K562 (cell line): ENCODE measurements around the gene PSAP. TPM values are rescaled to one million over a fixed set of nuclear protein-coding genes. Genes with fewer than 3 reads are reported as not detected.

Experiments
- CHCHD3 ChIP-seq: fragments of 250-450 bp; sonication (Bioruptor Pico); IDR thresholded peaks from 2 replicates; pipeline ENCODE4 v2.1.2; 2022; ENCODE audit warnings: mild to moderate bottlenecking
- CREB3L1 ChIP-seq: fragments of 450-650 bp; IDR thresholded peaks from 2 replicates; pipeline ENCODE4 v1.6.1; 2014; ENCODE audit warnings: low read depth, mild to moderate bottlenecking, moderate library complexity, borderline replicate concordance
- CTBP1 ChIP-seq: fragments of 450-650 bp; IDR thresholded peaks from 2 replicates; pipeline ENCODE4 v1.6.1; 2016; ENCODE audit warnings: borderline replicate concordance
- CXXC5 ChIP-seq: fragments of 250-450 bp; sonication (Bioruptor Pico); IDR thresholded peaks from 2 replicates; pipeline ENCODE4 v1.8.0; 2022; ENCODE audit warnings: inconsistent platforms, mild to moderate bottlenecking, moderate library complexity
- ETV1 ChIP-seq: fragments of 450-650 bp; conservative IDR thresholded peaks from 2 replicates; pipeline ENCODE4 v1.6.1; 2016; ENCODE audit warnings: missing genetic modification characterization, control low read depth, low read depth, missing compliant biosample characterization
- FOXJ3 ChIP-seq: sonication (generic); formaldehyde crosslinking; IDR thresholded peaks from 2 replicates; pipeline ENCODE4 v1.4.0; 2020; ENCODE audit warnings: mild to moderate bottlenecking, missing genetic modification reagents
- GATAD2A ChIP-seq: fragments of 450-650 bp; IDR thresholded peaks from 2 replicates; pipeline ENCODE4 v1.6.1; 2017
- KAT2B ChIP-seq: IDR thresholded peaks from one replicate; pipeline ENCODE4 v1.6.1; 2012; ENCODE audit warnings: low read depth, mild to moderate bottlenecking, control low read depth, inconsistent platforms, low read length, moderate library complexity
- KLF13 ChIP-seq: fragments of 450-650 bp; IDR thresholded peaks from 2 replicates; pipeline ENCODE4 v1.6.1; 2016; ENCODE audit warnings: missing genetic modification characterization, low read depth, mild to moderate bottlenecking, missing compliant biosample characterization, moderate library complexity, borderline replicate concordance
- MLLT1 ChIP-seq, 2 experiments: fragments of 450-650 bp; IDR thresholded peaks; 2 replicates each; pipeline ENCODE4 v1.6.1; 2016
- NR3C1 ChIP-seq: sonication (generic); formaldehyde crosslinking; IDR thresholded peaks from 2 replicates; pipeline ENCODE4 v1.8.1; 2022; ENCODE audit warnings: missing genetic modification reagents
- POLR2H ChIP-seq: IDR thresholded peaks from 2 replicates; pipeline ENCODE4 v1.6.1; 2016; ENCODE audit warnings: missing genetic modification characterization, low read depth, mild to moderate bottlenecking, control low read depth, missing compliant biosample characterization, moderate library complexity
- REST ChIP-seq, 2 experiments: fragments of 450-650 bp; formaldehyde crosslinking in 1 of 2; IDR thresholded peaks; 2 replicates each; pipeline versions ENCODE4 v1.4.0 to v1.6.1; 2014 to 2020; ENCODE audit warnings: mild to moderate bottlenecking in 2 of 2, borderline replicate concordance in 1 of 2, low read depth in 1 of 2
- SP1 ChIP-seq: sonication (generic); formaldehyde crosslinking; IDR thresholded peaks from 2 replicates; pipeline ENCODE4 v1.8.1; 2022; ENCODE audit warnings: mild to moderate bottlenecking, missing genetic modification reagents
- ZNF324 ChIP-seq: fragments of 250-450 bp; sonication (Bioruptor Pico); IDR thresholded peaks from 2 replicates; pipeline ENCODE4 v1.4.0; 2020; ENCODE audit warnings: mild to moderate bottlenecking
- ZNF395 ChIP-seq: fragments of 200-800 bp; sonication (Bioruptor generic); IDR thresholded peaks from 2 replicates; pipeline ENCODE4 v1.6.1; 2017; ENCODE audit warnings: missing genetic modification characterization, missing compliant biosample characterization
- polyA plus RNA-seq, 8 experiments: library from polyadenylated mRNA; depleted of rRNA in 4 of 8; stranded (reverse) in 5 of 8; unstranded in 3 of 8; fragments of >200 nt; fragmentation: Nextera tagmentation in 2 of 8; fragmentation: Illumina TruSeq in 1 of 8; extraction: Ambion mirVana in 2 of 8; extraction: Trizol in 1 of 8; gene quantifications; 2 replicates each; pipeline versions ENCODE4 v1.2.1 to v1.2.3, GENCODE V29; 2011 to 2014; ENCODE audit warnings: inconsistent platforms in 1 of 8, missing spikeins in 1 of 8
- total RNA-seq, 7 experiments: library from RNA; depleted of rRNA in 6 of 7; stranded (reverse); fragments of >200 nt in 6 of 7; fragmentation: Illumina TruSeq in 2 of 7; extraction: Trizol in 2 of 7; gene quantifications; 2 replicates each; pipeline versions ENCODE4 v1.2.1 to v1.2.3, GENCODE V29; 2011 to 2021; ENCODE audit warnings: low replicate concordance in 1 of 7

PSAP gene
- total and polyA plus RNA-seq, 9 of the 15 experiments (the other 6 are each of a cell fraction or from before 2014, with no cell fraction given): 245 to 700 (median 429) TPM

- peak; percentile 48; the same call in 1 of the 2 replicates for TF ChIP-seq REST (IDR thresholded peaks at IDR 0.05; ENCODE audit: borderline replicate concordance)
- TF ChIP-seq REST (CRISPR knock-in tag; IDR thresholded peaks at IDR 0.05; ENCODE audit: low read depth): no peak
- TF ChIP-seq ETV1 (tag): peak; percentile 57; the same call in 1 of the 2 replicates
- peak; percentile 43; the same call in 1 of the 2 replicates for TF ChIP-seq CXXC5 (CRISPR knock-in tag)
- TF ChIP-seq CTBP1: peak; percentile 89; the same call in 1 of the 2 replicates
- no peak for TF ChIP-seq NR3C1 (CRISPR knock-in tag)
- no peak for TF ChIP-seq KLF13
- no peak for TF ChIP-seq CHCHD3 (CRISPR knock-in tag)
- no peak for TF ChIP-seq FOXJ3
- no peak for TF ChIP-seq CREB3L1
- TF ChIP-seq GATAD2A: no peak
- no peak for TF ChIP-seq ZNF324 (CRISPR knock-in tag)
- peak in 1 of 2 experiments; percentile 87; a peak in 2 of 4 replicates for TF ChIP-seq MLLT1 (IDR thresholded peaks at IDR 0.05)
- TF ChIP-seq ZNF395 (CRISPR knock-in tag): peak; percentile 79; the same call in 1 of the 2 replicates
- no peak for TF ChIP-seq KAT2B
- TF ChIP-seq SP1 (CRISPR knock-in tag): no peak
- no peak for TF ChIP-seq POLR2H (tag)
These were observed 42.9 kb upstream of the PSAP start (continued) for GRCh38 chr10:71893920-71894319.
